Fibroblast of lung (primary cell): ENCODE results near the gene ITGA8. TPM values are rescaled to one million over a fixed set of nuclear protein-coding genes. Genes with fewer than 3 reads are reported as not detected.

Source experiments
- DNase-seq, 2 donors: peaks; one replicate each; pipeline versions ENCODE4 v3.0.0 to v3.0.0-alpha.2; 2010; ENCODE audit warnings: low read depth in 2 of 2
- H2AFZ ChIP-seq: 2 replicates; pipeline ENCODE4 v1.5.1; 2012; ENCODE audit warnings: low read length, control low read depth, inconsistent platforms
- H3K27ac ChIP-seq: 2 replicates; pipeline ENCODE4 v1.5.1; 2011; ENCODE audit warnings: low read length, control low read depth; ENCODE audit not compliant: insufficient read depth
- H3K27me3 ChIP-seq: 2 replicates; pipeline ENCODE4 v1.5.1; 2011; ENCODE audit warnings: mild to moderate bottlenecking, low read length; ENCODE audit not compliant: control insufficient read depth, insufficient read depth
- H3K36me3 ChIP-seq: 2 replicates; pipeline ENCODE4 v1.5.1; 2011; ENCODE audit warnings: low read length; ENCODE audit not compliant: control insufficient read depth, insufficient read depth
- H3K4me1 ChIP-seq: 2 replicates; pipeline ENCODE4 v1.5.1; 2011; ENCODE audit warnings: low read length; ENCODE audit not compliant: control insufficient read depth, insufficient read depth; ENCODE audit errors: extremely low read depth
- H3K4me2 ChIP-seq: 2 replicates; pipeline ENCODE4 v1.5.1; 2011; ENCODE audit warnings: low read length, control low read depth; ENCODE audit not compliant: insufficient read depth; ENCODE audit errors: extremely low read depth
- H3K4me3 ChIP-seq, 4 experiments: fragments of 200-600 bp in 1 of 4; sonication (generic) in 1 of 4; replicated peaks in 1 of 4; 2 replicates each; pipeline ENCODE4 v1.5.1; 2011 to 2016; ENCODE audit warnings: low read length in 4 of 4, low read depth in 3 of 4, mild to moderate bottlenecking in 3 of 4, control low read depth in 2 of 4, inconsistent platforms in 1 of 4, mixed read lengths in 1 of 4; ENCODE audit not compliant: insufficient read depth in 1 of 4; ENCODE audit errors: control extremely low read depth in 1 of 4
- H3K79me2 ChIP-seq: 2 replicates; pipeline ENCODE4 v1.5.1; 2012; ENCODE audit warnings: mild to moderate bottlenecking, low read length, inconsistent platforms; ENCODE audit not compliant: control insufficient read depth, insufficient read depth
- H3K9ac ChIP-seq: 2 replicates; pipeline ENCODE4 v1.5.1; 2011; ENCODE audit warnings: mild to moderate bottlenecking, low read length, control low read depth; ENCODE audit not compliant: insufficient read depth
- H3K9me3 ChIP-seq: 2 replicates; pipeline ENCODE4 v1.5.1; 2012; ENCODE audit warnings: low read depth, low read length; ENCODE audit not compliant: control insufficient read depth, insufficient read depth
- H4K20me1 ChIP-seq: 2 replicates; pipeline ENCODE4 v1.5.1; 2011; ENCODE audit warnings: low read length; ENCODE audit not compliant: control insufficient read depth, insufficient read depth; ENCODE audit errors: extremely low read depth
- EZH2 ChIP-seq: IDR thresholded peaks from 2 replicates; pipeline ENCODE4 v1.5.1; 2012; ENCODE audit warnings: low read length, control low read depth, mild to moderate bottlenecking; ENCODE audit errors: missing control alignments
- polyA plus RNA-seq, 2 donors: library from polyadenylated mRNA; depleted of rRNA in 1 of 2; stranded (reverse) in 1 of 2; unstranded in 1 of 2; fragments of >200 nt; gene quantifications; 2 replicates each; pipeline ENCODE4 v1.2.1, GENCODE V29; 2011 to 2012; ENCODE audit warnings: missing spikeins in 1 of 2
- total RNA-seq: library from RNA; depleted of rRNA; stranded (reverse); fragments of >200 nt; gene quantifications from 2 replicates; pipeline ENCODE4 v1.2.1, GENCODE V29; 2014
- TF ChIP-seq, protein P1 (sequence below), 2 donors: IDR thresholded peaks in 1 of 2; conservative IDR thresholded peaks in 1 of 2; 1 replicate in 1 of 2; 2 replicates in 1 of 2; pipeline ENCODE4 v1.5.1; 2011 to 2012; ENCODE audit warnings: low read length in 2 of 2, control low read depth in 1 of 2, inconsistent platforms in 1 of 2, low read depth in 1 of 2, mild to moderate bottlenecking in 1 of 2

Gene ITGA8
- total and polyA plus RNA-seq, 2 donors (not counting 1 experiment from before 2014, with no cell fraction given) = 0.62 to 0.99 TPM

DNA sequence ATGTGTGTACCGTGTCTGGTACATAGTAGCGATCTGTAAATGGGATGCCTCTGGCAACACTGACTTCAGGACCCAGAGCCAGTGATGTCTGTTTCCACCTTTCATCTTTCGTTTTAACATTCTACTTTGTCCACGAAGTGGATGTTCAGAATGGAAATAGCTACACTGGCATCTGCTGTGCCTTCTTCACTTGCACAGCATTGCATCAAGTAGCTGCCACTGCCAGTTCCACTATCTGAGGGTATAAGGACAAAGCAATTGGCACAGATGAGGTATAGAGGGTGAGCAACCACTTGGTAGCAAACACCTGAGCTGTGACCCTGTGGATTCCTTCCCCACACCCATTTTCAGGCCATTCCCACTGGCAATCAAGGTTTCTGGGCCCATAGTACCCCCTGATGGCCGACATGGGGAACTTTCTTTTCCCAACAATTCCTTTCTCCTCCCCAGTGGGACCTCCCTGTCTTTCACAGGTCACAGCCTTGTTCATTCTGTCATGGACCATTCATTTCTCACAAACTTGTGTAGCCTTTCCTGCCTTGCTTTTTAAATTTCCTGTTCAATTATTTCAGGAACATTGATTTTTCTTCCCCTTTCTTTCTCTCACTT lies 4.0 kb downstream of the ITGA8 start:
- Histone ChIP-seq H2AFZ (no peak overlapping the region), H3K27ac (no peak overlapping the region), H3K4me3 (no peak overlapping the region), H3K27me3 (peaks cover 8% of the 10 kb centered on the region), H3K9ac (no peak overlapping the region), H3K9me3 (no peaks in the 10 kb centered on the region), H3K4me2 (no peak overlapping the region), H3K4me1 (no peaks in the 10 kb centered on the region), H3K79me2 (no peaks in the 10 kb centered on the region), H3K36me3 (no peaks in the 10 kb centered on the region), H4K20me1 (no peaks in the 10 kb centered on the region)
- peak in 1 of 2 donors; percentile 40 for DNase-seq
- no peak for TF ChIP-seq EZH2
- TF ChIP-seq, protein P1, sequence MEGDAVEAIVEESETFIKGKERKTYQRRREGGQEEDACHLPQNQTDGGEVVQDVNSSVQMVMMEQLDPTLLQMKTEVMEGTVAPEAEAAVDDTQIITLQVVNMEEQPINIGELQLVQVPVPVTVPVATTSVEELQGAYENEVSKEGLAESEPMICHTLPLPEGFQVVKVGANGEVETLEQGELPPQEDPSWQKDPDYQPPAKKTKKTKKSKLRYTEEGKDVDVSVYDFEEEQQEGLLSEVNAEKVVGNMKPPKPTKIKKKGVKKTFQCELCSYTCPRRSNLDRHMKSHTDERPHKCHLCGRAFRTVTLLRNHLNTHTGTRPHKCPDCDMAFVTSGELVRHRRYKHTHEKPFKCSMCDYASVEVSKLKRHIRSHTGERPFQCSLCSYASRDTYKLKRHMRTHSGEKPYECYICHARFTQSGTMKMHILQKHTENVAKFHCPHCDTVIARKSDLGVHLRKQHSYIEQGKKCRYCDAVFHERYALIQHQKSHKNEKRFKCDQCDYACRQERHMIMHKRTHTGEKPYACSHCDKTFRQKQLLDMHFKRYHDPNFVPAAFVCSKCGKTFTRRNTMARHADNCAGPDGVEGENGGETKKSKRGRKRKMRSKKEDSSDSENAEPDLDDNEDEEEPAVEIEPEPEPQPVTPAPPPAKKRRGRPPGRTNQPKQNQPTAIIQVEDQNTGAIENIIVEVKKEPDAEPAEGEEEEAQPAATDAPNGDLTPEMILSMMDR (conservative IDR thresholded peaks at IDR 0.05 in 1 of 2, IDR thresholded peaks at IDR 0.05 in 1 of 2; ENCODE audit: low read depth in 1 of 2, low read length in 2 of 2) = peak; percentile 72 to 81

DNA sequence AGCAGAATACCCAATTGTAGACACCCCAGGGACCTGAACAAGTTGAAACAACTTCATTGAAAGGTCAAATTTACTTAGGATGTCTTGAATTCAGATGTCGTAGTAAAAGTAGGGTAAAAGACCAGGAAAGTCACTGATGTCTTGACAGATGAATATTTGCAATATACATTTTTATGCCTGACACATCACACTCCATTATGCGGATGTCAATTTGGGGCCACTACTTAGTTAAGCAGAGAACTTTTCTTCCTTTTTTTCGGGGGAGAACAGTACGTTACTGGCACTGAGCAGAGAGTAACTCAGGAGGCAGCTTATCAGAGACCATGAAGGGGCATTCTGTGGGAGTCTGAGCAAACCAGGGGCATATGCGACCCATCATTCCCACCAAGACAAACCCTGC lies 4.9 kb downstream of the ITGA8 start:
- no peak overlapping the region for H3K4me2 ChIP-seq
- peaks cover 8% of the 10 kb centered on the region for H3K27me3 ChIP-seq
- no peaks in the 10 kb centered on the region for H3K36me3 ChIP-seq
- no peak overlapping the region for H3K9ac ChIP-seq
- no peak for DNase-seq
- H4K20me1 ChIP-seq = no peaks in the 10 kb centered on the region
- H3K4me1 ChIP-seq = no peaks in the 10 kb centered on the region
- H3K9me3 ChIP-seq = no peaks in the 10 kb centered on the region
- TF ChIP-seq, protein P1 (conservative IDR thresholded peaks at IDR 0.05 in 1 of 2, IDR thresholded peaks at IDR 0.05 in 1 of 2; ENCODE audit: low read depth in 1 of 2, low read length in 2 of 2) = no peak
- no peak for TF ChIP-seq EZH2
- H3K27ac ChIP-seq = no peak overlapping the region
- no peak overlapping the region for H2AFZ ChIP-seq
- no peaks in the 10 kb centered on the region for H3K79me2 ChIP-seq
- no peak overlapping the region for H3K4me3 ChIP-seq

DNA sequence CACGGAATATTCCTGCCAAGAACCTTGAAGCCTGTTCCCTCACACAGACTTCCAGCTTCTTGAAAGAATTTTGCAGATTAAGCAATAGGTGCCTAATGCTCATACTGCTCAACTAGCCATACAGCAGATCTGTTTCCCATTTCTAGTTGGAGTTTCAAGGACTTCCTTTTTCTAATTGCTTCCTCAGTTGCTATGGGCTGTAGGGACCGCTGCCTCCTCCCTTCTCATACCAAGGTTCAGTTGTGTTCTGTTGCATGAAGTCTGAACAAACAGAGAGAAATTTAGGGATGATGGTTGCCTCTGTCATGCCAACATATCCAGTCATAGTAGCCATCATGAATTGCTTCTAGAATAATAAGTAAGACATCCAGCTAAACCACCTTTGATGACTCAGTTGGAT lies 6.8 kb downstream of the ITGA8 start:
- no peaks in the 10 kb centered on the region for H3K79me2 ChIP-seq
- H3K9me3 ChIP-seq = no peaks in the 10 kb centered on the region
- H3K4me3 ChIP-seq = no peak overlapping the region
- no peaks in the 10 kb centered on the region for H3K4me1 ChIP-seq
- no peaks in the 10 kb centered on the region for H3K36me3 ChIP-seq
- no peak for TF ChIP-seq EZH2
- TF ChIP-seq, protein P1 (conservative IDR thresholded peaks at IDR 0.05 in 1 of 2, IDR thresholded peaks at IDR 0.05 in 1 of 2; ENCODE audit: low read depth in 1 of 2, low read length in 2 of 2) = no peak
- H3K27ac ChIP-seq = no peak overlapping the region
- H3K9ac ChIP-seq = no peak overlapping the region
- H4K20me1 ChIP-seq = no peaks in the 10 kb centered on the region
- no peak overlapping the region for H2AFZ ChIP-seq
- no peak overlapping the region for H3K4me2 ChIP-seq
- no peaks in the 10 kb centered on the region for H3K27me3 ChIP-seq
- DNase-seq = peak in 1 of 2 donors; percentile 15
